SH-SY5Y (cell line): ENCODE measurements around the gene UACA.

Source experiments
- GATA2 ChIP-seq: IDR thresholded peaks from 2 replicates; pipeline ENCODE4 v1.6.1; 2011; ENCODE audit warnings: mild to moderate bottlenecking, low read depth, low read length
- GATA3 ChIP-seq: IDR thresholded peaks from 2 replicates; pipeline ENCODE4 v1.6.1; 2011; ENCODE audit warnings: low read depth, mild to moderate bottlenecking, low read length, moderate library complexity

DNA sequence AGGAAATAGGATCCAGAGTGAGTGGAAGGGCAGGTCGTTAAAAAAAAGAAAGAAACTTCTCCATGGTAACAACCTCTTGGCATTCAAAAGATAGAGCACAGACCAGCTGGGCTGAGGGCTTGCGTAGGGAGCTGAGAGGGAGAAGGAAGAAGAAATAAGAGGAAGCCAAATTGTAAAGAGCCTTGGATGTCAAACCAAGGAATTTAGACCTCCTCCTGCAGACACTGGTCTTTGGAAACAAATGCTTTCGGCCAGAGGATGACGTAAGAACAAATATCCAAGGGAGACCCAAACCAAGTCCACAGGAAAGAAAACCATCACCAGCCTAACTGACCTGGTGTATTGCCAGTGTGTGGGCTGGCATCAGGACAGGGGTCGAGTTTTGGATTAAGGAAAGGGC is 155.2 kb downstream of the UACA start:
- TF ChIP-seq GATA3: no peak
- no peak for TF ChIP-seq GATA2
